ENCODE results near the gene THSD4.

THSD4 gene

GRCh38 chr15:71646767-71647486 lies 531.7 kb downstream of the THSD4 start:
- DNase-seq (ENCODE audit: low read depth), result no peak
- no peaks in the 10 kb centered on the region for H3K36me3 ChIP-seq (ENCODE audit: control insufficient read depth, insufficient read depth, low read length, severe bottlenecking)
- H3K4me1 ChIP-seq (ENCODE audit: control insufficient read depth, insufficient read depth, low read length), result peaks cover 14% of the 10 kb centered on the region
- no peak overlapping the region for H3K9ac ChIP-seq (ENCODE audit: low read length)
- no peaks in the 10 kb centered on the region for H3K27me3 ChIP-seq (replicated peaks; ENCODE audit: control insufficient read depth, insufficient read depth, low read length)
- H3K9me3 ChIP-seq (ENCODE audit: control insufficient read depth, low read length), result no peaks in the 10 kb centered on the region
- no peak overlapping the region for H3K4me3 ChIP-seq (ENCODE audit: low read length)

GRCh38 chr15:71647487-71647808 lies 532.2 kb downstream of the THSD4 start:
- Histone ChIP-seq H3K27me3 (replicated peaks; ENCODE audit: control insufficient read depth, insufficient read depth, low read length) (no peaks in the 10 kb centered on the region), H3K4me1 (ENCODE audit: control insufficient read depth, insufficient read depth, low read length) (peaks cover 14% of the 10 kb centered on the region), H3K9ac (ENCODE audit: low read length) (no peak overlapping the region), H3K4me3 (ENCODE audit: low read length) (no peak overlapping the region), H3K9me3 (ENCODE audit: control insufficient read depth, low read length) (no peaks in the 10 kb centered on the region), H3K36me3 (ENCODE audit: control insufficient read depth, insufficient read depth, low read length, severe bottlenecking) (no peaks in the 10 kb centered on the region)
- DNase-seq (ENCODE audit: low read depth), result no peak

GRCh38 chr15:71648095-71648494 lies 532.8 kb downstream of the THSD4 start:
- no peak for DNase-seq (ENCODE audit: low read depth)
- Histone ChIP-seq H3K9ac (ENCODE audit: low read length) (no peak overlapping the region), H3K36me3 (ENCODE audit: control insufficient read depth, insufficient read depth, low read length, severe bottlenecking) (no peaks in the 10 kb centered on the region), H3K4me3 (ENCODE audit: low read length) (no peak overlapping the region), H3K9me3 (ENCODE audit: control insufficient read depth, low read length) (no peaks in the 10 kb centered on the region), H3K4me1 (ENCODE audit: control insufficient read depth, insufficient read depth, low read length) (peaks cover 14% of the 10 kb centered on the region), H3K27me3 (replicated peaks; ENCODE audit: control insufficient read depth, insufficient read depth, low read length) (no peaks in the 10 kb centered on the region)

DNA sequence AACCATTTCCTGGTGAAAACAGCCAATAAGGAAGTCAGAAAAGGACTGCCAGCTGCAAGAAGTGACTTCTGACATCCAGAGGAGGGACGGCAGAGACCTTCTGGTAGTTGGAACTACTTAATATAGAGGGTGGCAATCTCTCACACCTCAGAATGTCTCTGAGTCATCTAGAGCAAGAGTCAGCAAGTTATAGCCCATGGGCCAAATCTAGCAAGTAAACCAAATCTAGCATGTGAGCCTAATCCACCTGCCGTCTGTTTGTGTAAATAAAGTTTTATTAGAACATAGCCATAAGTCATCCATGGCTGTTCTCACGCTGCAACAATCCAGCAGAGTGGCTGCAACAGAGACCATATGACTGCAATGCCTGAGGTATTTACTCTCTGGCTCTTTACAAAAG lies 534.6 kb downstream of the THSD4 start:
- Histone ChIP-seq H3K4me3 (ENCODE audit: low read length) (no peak overlapping the region), H3K36me3 (ENCODE audit: control insufficient read depth, insufficient read depth, low read length, severe bottlenecking) (no peaks in the 10 kb centered on the region), H3K27me3 (replicated peaks; ENCODE audit: control insufficient read depth, insufficient read depth, low read length) (no peaks in the 10 kb centered on the region), H3K9me3 (ENCODE audit: control insufficient read depth, low read length) (no peaks in the 10 kb centered on the region), H3K9ac (ENCODE audit: low read length) (no peak overlapping the region), H3K4me1 (ENCODE audit: control insufficient read depth, insufficient read depth, low read length) (peaks cover 17% of the 10 kb centered on the region)
- DNase-seq (ENCODE audit: low read depth), result no peak

GRCh38 chr15:71650603-71651002 lies 535.3 kb downstream of the THSD4 start:
- Histone ChIP-seq H3K4me1 (ENCODE audit: control insufficient read depth, insufficient read depth, low read length) (peaks cover 19% of the 10 kb centered on the region), H3K27me3 (replicated peaks; ENCODE audit: control insufficient read depth, insufficient read depth, low read length) (no peaks in the 10 kb centered on the region)
- DNase-seq (ENCODE audit: low read depth), result no peak

DNA sequence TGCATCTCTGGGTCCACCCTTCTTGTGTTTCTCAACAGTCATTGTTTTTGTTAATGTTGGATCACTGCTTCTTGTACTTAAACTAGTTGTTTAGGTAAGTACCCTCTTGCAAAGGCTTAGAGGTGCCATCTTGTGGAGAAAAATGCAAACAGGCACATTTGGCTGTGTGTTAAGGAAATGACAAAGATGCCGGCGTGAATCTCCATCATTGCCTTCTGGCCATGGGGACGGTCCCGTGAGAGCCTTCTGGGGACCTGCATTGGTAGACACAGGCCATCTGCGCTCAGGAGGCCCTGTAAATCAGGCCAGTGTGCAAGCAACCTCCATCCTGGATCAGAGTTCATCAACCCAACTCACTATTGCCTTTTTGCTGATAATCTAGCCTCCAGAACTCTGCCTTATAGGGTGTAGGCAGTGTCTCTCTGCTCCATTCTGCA lies 536.5 kb downstream of the THSD4 start:
- Histone ChIP-seq H3K9me3 (ENCODE audit: control insufficient read depth, low read length) (no peaks in the 10 kb centered on the region), H3K36me3 (ENCODE audit: control insufficient read depth, insufficient read depth, low read length, severe bottlenecking) (no peaks in the 10 kb centered on the region), H3K4me1 (ENCODE audit: control insufficient read depth, insufficient read depth, low read length) (peaks cover 19% of the 10 kb centered on the region), H3K27me3 (replicated peaks; ENCODE audit: control insufficient read depth, insufficient read depth, low read length) (no peaks in the 10 kb centered on the region), H3K9ac (ENCODE audit: low read length) (no peak overlapping the region), H3K4me3 (ENCODE audit: low read length) (no peak overlapping the region)
- DNase-seq (ENCODE audit: low read depth), result peak; percentile 92

More at GRCh38 chr15:71650603-71651002, 535.3 kb downstream of the THSD4 start:
- H3K36me3 ChIP-seq (ENCODE audit: control insufficient read depth, insufficient read depth, low read length, severe bottlenecking), result no peaks in the 10 kb centered on the region
- no peak overlapping the region for H3K9ac ChIP-seq (ENCODE audit: low read length)
- no peak overlapping the region for H3K4me3 ChIP-seq (ENCODE audit: low read length)
- no peaks in the 10 kb centered on the region for H3K9me3 ChIP-seq (ENCODE audit: control insufficient read depth, low read length)

GRCh38 chr15:71654042-71654719 lies 538.9 kb downstream of the THSD4 start:
- Histone ChIP-seq H3K27me3 (replicated peaks; ENCODE audit: control insufficient read depth, insufficient read depth, low read length) (no peaks in the 10 kb centered on the region), H3K4me3 (ENCODE audit: low read length) (no peak overlapping the region), H3K9me3 (ENCODE audit: control insufficient read depth, low read length) (no peaks in the 10 kb centered on the region), H3K9ac (ENCODE audit: low read length) (no peak overlapping the region), H3K36me3 (ENCODE audit: control insufficient read depth, insufficient read depth, low read length, severe bottlenecking) (no peaks in the 10 kb centered on the region), H3K4me1 (ENCODE audit: control insufficient read depth, insufficient read depth, low read length) (peaks cover 11% of the 10 kb centered on the region)
- DNase-seq (ENCODE audit: low read depth), result no peak

DNA sequence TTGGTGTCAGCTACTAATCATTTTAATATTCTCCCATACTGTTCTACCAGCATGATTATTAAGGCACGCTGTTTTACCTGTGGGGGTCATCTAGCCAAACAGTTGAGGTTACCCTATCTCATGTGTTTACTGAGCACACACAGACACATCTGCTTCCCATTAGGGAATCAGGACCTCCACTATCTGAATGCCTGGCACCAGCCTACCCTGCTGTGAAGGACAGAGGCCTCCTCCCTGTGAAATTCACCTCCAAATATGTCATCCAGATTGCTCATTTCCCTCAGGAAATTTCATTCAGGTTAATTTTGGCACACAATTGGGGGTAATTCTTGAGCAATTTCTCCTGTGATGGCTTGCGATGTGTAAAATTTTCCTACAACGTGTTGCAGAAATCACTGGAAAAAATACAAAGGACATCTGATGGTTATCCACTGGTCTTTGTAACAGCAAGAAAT lies 539.5 kb downstream of the THSD4 start:
- Histone ChIP-seq H3K9me3 (ENCODE audit: control insufficient read depth, low read length) (no peaks in the 10 kb centered on the region), H3K27me3 (replicated peaks; ENCODE audit: control insufficient read depth, insufficient read depth, low read length) (no peaks in the 10 kb centered on the region), H3K4me1 (ENCODE audit: control insufficient read depth, insufficient read depth, low read length) (peaks cover 11% of the 10 kb centered on the region), H3K9ac (ENCODE audit: low read length) (no peak overlapping the region), H3K4me3 (ENCODE audit: low read length) (no peak overlapping the region), H3K36me3 (ENCODE audit: control insufficient read depth, insufficient read depth, low read length, severe bottlenecking) (no peaks in the 10 kb centered on the region)
- DNase-seq (ENCODE audit: low read depth), result no peak

DNA sequence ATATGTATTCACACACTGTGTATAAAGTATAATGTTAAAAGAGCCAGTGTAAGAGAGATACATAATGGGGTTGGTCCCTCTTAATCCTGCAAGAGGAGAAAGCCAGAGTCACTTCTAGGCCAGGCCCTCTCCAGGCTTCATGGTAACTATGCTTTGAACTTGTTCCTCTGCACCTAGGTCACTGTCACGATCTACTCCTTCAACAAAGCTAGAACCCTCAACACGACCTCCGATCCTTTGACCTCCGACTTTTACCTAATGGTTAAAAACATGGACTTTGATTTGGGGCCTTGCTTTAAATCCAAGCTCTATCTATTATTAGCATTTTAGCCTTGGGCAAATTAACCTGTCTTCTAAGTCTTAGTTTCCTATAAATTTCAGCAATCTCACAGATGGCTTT lies 541.2 kb downstream of the THSD4 start:
- DNase-seq (ENCODE audit: low read depth), result no peak
- Histone ChIP-seq H3K27me3 (replicated peaks; ENCODE audit: control insufficient read depth, insufficient read depth, low read length) (no peaks in the 10 kb centered on the region), H3K4me1 (ENCODE audit: control insufficient read depth, insufficient read depth, low read length) (peaks cover 7% of the 10 kb centered on the region), H3K36me3 (ENCODE audit: control insufficient read depth, insufficient read depth, low read length, severe bottlenecking) (no peaks in the 10 kb centered on the region), H3K9me3 (ENCODE audit: control insufficient read depth, low read length) (no peaks in the 10 kb centered on the region), H3K9ac (ENCODE audit: low read length) (no peak overlapping the region), H3K4me3 (ENCODE audit: low read length) (no peak overlapping the region)

GRCh38 chr15:71657141-71657540 lies 541.9 kb downstream of the THSD4 start:
- Histone ChIP-seq H3K4me1 (ENCODE audit: control insufficient read depth, insufficient read depth, low read length) (peaks cover 5% of the 10 kb centered on the region), H3K9me3 (ENCODE audit: control insufficient read depth, low read length) (no peaks in the 10 kb centered on the region), H3K36me3 (ENCODE audit: control insufficient read depth, insufficient read depth, low read length, severe bottlenecking) (no peaks in the 10 kb centered on the region), H3K9ac (ENCODE audit: low read length) (no peak overlapping the region), H3K4me3 (ENCODE audit: low read length) (no peak overlapping the region), H3K27me3 (replicated peaks; ENCODE audit: control insufficient read depth, insufficient read depth, low read length) (no peaks in the 10 kb centered on the region)
- no peak for DNase-seq (ENCODE audit: low read depth)

DNA sequence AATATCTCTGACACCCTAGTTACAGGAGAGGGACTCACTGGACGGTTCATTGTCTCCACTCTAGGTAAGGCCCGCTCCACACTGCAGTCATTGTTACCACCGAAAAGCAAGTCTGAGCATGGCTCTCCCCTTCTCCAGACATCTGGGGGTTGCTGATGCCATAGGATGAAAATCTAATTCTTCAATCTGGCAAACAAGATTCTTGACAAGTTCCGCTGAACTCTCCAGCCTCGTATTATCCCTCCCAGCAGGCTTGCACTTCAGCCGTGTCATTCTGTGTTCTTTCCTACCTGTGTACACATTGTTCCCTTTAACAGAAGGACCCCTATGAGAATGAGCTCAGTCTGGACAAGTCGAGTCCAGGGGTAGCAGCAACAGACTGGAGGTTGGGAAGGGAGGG lies 542.8 kb downstream of the THSD4 start:
- Histone ChIP-seq H3K4me3 (ENCODE audit: low read length) (no peak overlapping the region), H3K36me3 (ENCODE audit: control insufficient read depth, insufficient read depth, low read length, severe bottlenecking) (no peaks in the 10 kb centered on the region), H3K4me1 (ENCODE audit: control insufficient read depth, insufficient read depth, low read length) (peaks cover 5% of the 10 kb centered on the region), H3K27me3 (replicated peaks; ENCODE audit: control insufficient read depth, insufficient read depth, low read length) (no peaks in the 10 kb centered on the region), H3K9me3 (ENCODE audit: control insufficient read depth, low read length) (no peaks in the 10 kb centered on the region), H3K9ac (ENCODE audit: low read length) (no peak overlapping the region)
- no peak for DNase-seq (ENCODE audit: low read depth)

Data from adipocyte (in vitro differentiated cells).